Dendritic cell treated with granulocyte-macrophage colony-stimulating factor and Interleukin-4, amounts not matched to agents 40 ng/mL and 50 ng/mL, for 4 days (primary cell): ENCODE data around the gene TCF7L2.

ENCODE experiments used
- H3K27ac Mint-ChIP-seq: one replicate; pipeline ENCODE4 v1.8.0; 2022; ENCODE audit warnings: mild to moderate bottlenecking, mixed read lengths
- H3K27me3 Mint-ChIP-seq: one replicate; pipeline ENCODE4 v1.8.0; 2022; ENCODE audit warnings: mild to moderate bottlenecking, mixed read lengths
- H3K36me3 Mint-ChIP-seq: one replicate; pipeline ENCODE4 v1.8.0; 2022; ENCODE audit warnings: low read depth, mixed read lengths
- H3K4me1 Mint-ChIP-seq: one replicate; pipeline ENCODE4 v1.8.0; 2022; ENCODE audit warnings: low read depth, mixed read lengths
- H3K4me3 Mint-ChIP-seq: one replicate; pipeline ENCODE4 v1.8.0; 2022; ENCODE audit warnings: mild to moderate bottlenecking, moderate library complexity, mixed read lengths
- H3K9me3 Mint-ChIP-seq: one replicate; pipeline ENCODE4 v1.8.0; 2022; ENCODE audit warnings: mixed read lengths
- intact Hi-C: fragments of 100-400 bp; cut with micrococcal nuclease; formaldehyde crosslinking; loops from one replicate; pipeline ENCODE4 v1.15.0; 2022

TCF7L2 gene

DNA sequence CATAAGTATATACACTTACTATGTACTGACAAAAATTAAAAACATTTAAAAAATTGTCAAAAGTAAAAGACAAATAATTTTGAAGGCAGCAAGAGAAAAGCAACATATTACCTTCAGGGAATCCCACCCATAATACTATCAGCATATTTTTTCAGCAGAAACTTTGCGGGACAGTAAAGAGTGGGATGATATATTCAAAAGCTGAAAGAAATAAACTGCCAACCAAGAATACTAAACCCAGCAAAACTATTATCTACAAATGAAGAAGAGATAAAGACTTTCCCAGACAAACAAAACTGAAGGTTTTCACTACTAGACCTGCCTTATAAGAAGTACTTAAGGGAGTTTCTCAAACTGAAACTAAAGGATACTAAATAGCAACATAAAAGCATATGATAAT is 257.9 kb downstream of the TCF7L2 start:
- Mint-ChIP-seq H3K4me3 (no peak overlapping the region), H3K27me3 (peaks cover 10% of the 10 kb centered on the region), H3K27ac (no peak overlapping the region), H3K9me3 (peaks cover 62% of the 10 kb centered on the region), H3K4me1 (no peaks in the 10 kb centered on the region), H3K36me3 (no peaks in the 10 kb centered on the region)
- intact Hi-C loops, result no loop called here

- intact Hi-C loops, result no loop called here
- Mint-ChIP-seq H3K27me3 (peaks cover 6% of the 10 kb centered on the region), H3K4me3 (no peak overlapping the region)
Observed at GRCh38 chr10:113213035-113213434, 263.0 kb downstream of the TCF7L2 start.

DNA sequence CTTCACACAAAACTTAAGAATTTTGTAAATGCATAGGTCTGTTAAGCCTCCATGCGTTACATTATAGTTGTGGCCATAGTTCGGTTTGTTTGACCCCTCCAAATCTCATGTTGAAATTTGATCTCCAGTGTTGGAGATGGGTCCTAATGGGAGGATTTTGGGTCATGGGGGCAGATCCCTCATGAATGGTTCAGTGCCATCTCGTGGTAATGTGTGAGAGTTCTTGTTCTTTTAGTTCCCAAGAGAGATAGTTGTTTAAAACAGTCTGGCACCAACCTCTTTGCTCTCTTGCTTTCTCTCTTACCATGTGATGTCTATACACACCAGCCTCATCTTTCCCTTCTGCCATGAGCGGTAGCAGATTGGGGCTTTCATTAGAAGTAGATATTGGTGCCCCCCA is 264.3 kb downstream of the TCF7L2 start:
- Mint-ChIP-seq H3K27ac (no peak overlapping the region), H3K27me3 (peaks cover 10% of the 10 kb centered on the region), H3K9me3 (peaks cover 5% of the 10 kb centered on the region), H3K4me1 (peaks cover 10% of the 10 kb centered on the region), H3K4me3 (no peak overlapping the region), H3K36me3 (no peaks in the 10 kb centered on the region)
- intact Hi-C loops, result no loop called here

More at GRCh38 chr10:113213035-113213434, 263.0 kb downstream of the TCF7L2 start:
- Mint-ChIP-seq H3K27ac (no peak overlapping the region), H3K9me3 (peaks cover 18% of the 10 kb centered on the region), H3K4me1 (peaks cover 5% of the 10 kb centered on the region), H3K36me3 (no peaks in the 10 kb centered on the region)

DNA sequence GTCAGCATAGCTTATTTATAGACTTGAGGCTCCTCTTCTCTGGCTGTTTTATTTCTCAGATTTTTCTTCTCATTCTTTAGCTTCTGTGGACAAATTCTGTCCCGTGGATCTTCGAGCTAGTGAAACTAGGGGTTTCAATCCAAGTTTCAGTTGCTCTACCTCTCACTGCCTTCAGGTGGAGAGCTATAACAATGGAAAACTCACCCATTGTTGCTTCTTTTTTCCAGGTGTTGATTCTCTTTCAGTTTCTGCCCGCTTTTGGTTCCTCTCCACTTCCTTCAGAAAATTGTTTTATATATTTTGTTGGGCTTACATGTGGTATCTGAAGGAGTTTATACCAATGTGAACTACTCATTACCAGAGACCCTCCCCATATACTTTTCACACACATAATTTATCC is 266.1 kb downstream of the TCF7L2 start:
- H3K27me3 Mint-ChIP-seq, result peaks cover 12% of the 10 kb centered on the region
- H3K36me3 Mint-ChIP-seq, result no peaks in the 10 kb centered on the region
- no peak overlapping the region for H3K4me3 Mint-ChIP-seq
- no peaks in the 10 kb centered on the region for H3K9me3 Mint-ChIP-seq
- H3K4me1 Mint-ChIP-seq, result peaks cover 10% of the 10 kb centered on the region
- H3K27ac Mint-ChIP-seq, result no peak overlapping the region
- intact Hi-C loops, result no loop called here
